HCT116 (cell line): Measurements from ENCODE around the gene COMMD4. TPM values are rescaled to one million over a fixed set of nuclear protein-coding genes. Genes with fewer than 3 reads are reported as not detected.
A peak's percentile ranks its signal among the peaks of the same experiment; 100 is the strongest.
"Not testable (repeated sequence)": the region's sequence is repeated elsewhere in the genome, so short reads cannot be mapped to it uniquely, and the experiment has no call there.

Experiments
- ATAC-seq: fragments of 200-7000 bp; cut with Tn5 transposase; 2 replicates; pipeline ENCODE4 v1.9.1; 2020; ENCODE audit warnings: mild to moderate bottlenecking, moderate library complexity
- BruUV-seq: library from RNA; stranded (reverse); fragments of 400-500 nt; replicated peaks from 2 replicates; lab custom pipeline; 2021; lab: Mats Ljungman, UMichigan
- CTCF ChIA-PET: fragments of 300-600 bp; sonication (Branson Sonifier 250); formaldehyde crosslinking; loops from one replicate; lab custom pipeline; 2021; ENCODE audit warnings: antibody characterized with exemption; lab: Charles Lee
- POLR2A ChIA-PET: fragments of 300-600, 350-600 bp; sonication (Branson Sonifier 250); formaldehyde crosslinking; loops from one replicate; lab custom pipeline; 2021; ENCODE audit warnings: antibody characterized with exemption; lab: Charles Lee
- RAD21 ChIA-PET, 2 experiments: fragments of 300-600 bp; sonication (Branson Sonifier 250); formaldehyde crosslinking; loops; one replicate each; lab custom pipeline; 2023; ENCODE audit warnings: low total read pairs in 2 of 2; ENCODE audit not compliant: uncharacterized antibody in 2 of 2, unreplicated experiment in 2 of 2, low non-redundant PET in 1 of 2; lab: Charles Lee
- DNase-seq: peaks from one replicate; pipeline ENCODE4 v3.0.0-alpha.2; 2010; ENCODE audit warnings: low read depth, low spot score
- H2AFZ ChIP-seq: fragments of 200-600 bp; shearing (Covaris generic), sonication (generic); 2 replicates; pipeline ENCODE4 v1.6.1; 2017; ENCODE audit warnings: low read depth, mixed run types, mixed read lengths, antibody characterized with exemption, low read length; ENCODE audit not compliant: poor library complexity, severe bottlenecking
- H3K27ac ChIP-seq: 2 replicates; pipeline ENCODE4 v1.5.1; 2012; ENCODE audit warnings: low read depth, low read length
- H3K27me3 ChIP-seq: fragments of 200-600 bp; sonication (generic); 2 replicates; pipeline ENCODE4 v1.6.1; 2016; ENCODE audit warnings: mixed run types, low read length, mixed read lengths; ENCODE audit not compliant: insufficient read depth
- H3K36me3 ChIP-seq, 2 experiments: fragments of 200-500 bp in 1 of 2; fragments of 200-600 bp in 1 of 2; sonication (Bioruptor generic) in 1 of 2; sonication (generic) in 1 of 2; 2 replicates each; pipeline versions ENCODE4 v1.5.1 to v1.6.1; 2014 to 2016; ENCODE audit warnings: low read length in 2 of 2, inconsistent platforms in 1 of 2, mixed read lengths in 1 of 2, mixed run types in 1 of 2; ENCODE audit not compliant: insufficient read depth in 2 of 2, control insufficient read depth in 1 of 2
- H3K4me1 ChIP-seq, 2 experiments: fragments of 200-600 bp in 1 of 2; sonication (generic) in 1 of 2; 2 replicates each; pipeline versions ENCODE4 v1.5.1 to v1.6.1; 2012 to 2017; ENCODE audit warnings: low read length in 2 of 2, inconsistent platforms in 1 of 2, mild to moderate bottlenecking in 1 of 2, mixed read lengths in 1 of 2, mixed run types in 1 of 2, moderate library complexity in 1 of 2; ENCODE audit not compliant: insufficient read depth in 2 of 2, control insufficient read depth in 1 of 2
- H3K4me2 ChIP-seq: fragments of 200-600 bp; sonication (generic); 2 replicates; pipeline ENCODE4 v1.6.1; 2017; ENCODE audit warnings: mixed run types, low read length, mixed read lengths
- H3K4me3 ChIP-seq, 2 experiments: fragments of 200-600 bp in 1 of 2; sonication (generic) in 1 of 2; replicated peaks in 1 of 2; 2 replicates each; pipeline ENCODE4 v1.5.1; 2011 to 2016; ENCODE audit warnings: low read length in 2 of 2, control low read depth in 1 of 2, low read depth in 1 of 2, mild to moderate bottlenecking in 1 of 2, mixed read lengths in 1 of 2, mixed run types in 1 of 2
- H3K79me2 ChIP-seq: fragments of 200-600 bp; sonication (generic); 2 replicates; pipeline ENCODE4 v1.6.1; 2017; ENCODE audit warnings: mild to moderate bottlenecking, mixed run types, low read length, moderate library complexity, mixed read lengths; ENCODE audit not compliant: insufficient read depth
- H3K9ac ChIP-seq: fragments of 200-600 bp; sonication (generic); 2 replicates; pipeline ENCODE4 v1.6.1; 2016; ENCODE audit warnings: low read length, mixed read lengths
- H3K9me2 ChIP-seq: fragments of 200-600 bp; sonication (generic), shearing (Covaris generic); 2 replicates; pipeline ENCODE4 v1.6.1; 2017; ENCODE audit warnings: mixed run types, mild to moderate bottlenecking, moderate library complexity; ENCODE audit not compliant: insufficient read depth
- H3K9me3 ChIP-seq, 2 experiments: fragments of 200-500 bp in 1 of 2; fragments of 200-600 bp in 1 of 2; sonication (Bioruptor generic) in 1 of 2; sonication (generic) in 1 of 2; 2 replicates each; pipeline ENCODE4 v1.6.1; 2014 to 2017; ENCODE audit warnings: low read length in 2 of 2, mixed read lengths in 2 of 2, inconsistent platforms in 1 of 2, low read depth in 1 of 2, mild to moderate bottlenecking in 1 of 2, mixed run types in 1 of 2, moderate library complexity in 1 of 2; ENCODE audit not compliant: control insufficient read depth in 1 of 2, insufficient read depth in 1 of 2
- H4K20me1 ChIP-seq: fragments of 200-600 bp; sonication (generic), shearing (Covaris generic); 2 replicates; pipeline ENCODE4 v1.6.1; 2017; ENCODE audit warnings: mixed run types, mild to moderate bottlenecking, moderate library complexity; ENCODE audit not compliant: insufficient read depth
- ATF3 ChIP-seq: IDR thresholded peaks from 2 replicates; pipeline ENCODE4 v1.6.1; 2012
- CEBPB ChIP-seq: IDR thresholded peaks from 2 replicates; pipeline ENCODE4 v1.6.1; 2012; ENCODE audit warnings: low read depth
- EGR1 ChIP-seq: IDR thresholded peaks from 2 replicates; pipeline ENCODE4 v1.6.1; 2012; ENCODE audit warnings: low read depth
- RAD21 ChIP-seq: IDR thresholded peaks from 2 replicates; pipeline ENCODE4 v1.6.1; 2012; ENCODE audit warnings: low read depth, mild to moderate bottlenecking
- ZNF274 ChIP-seq: fragments of 200-500 bp; sonication (Bioruptor generic); IDR thresholded peaks from 2 replicates; pipeline ENCODE4 v1.6.1; 2014; ENCODE audit warnings: mild to moderate bottlenecking, low read depth, low read length, inconsistent platforms
- intact Hi-C: fragments of 100-400 bp; cut with micrococcal nuclease; formaldehyde crosslinking; loops from 2 replicates; pipeline ENCODE4 v1.10.0; 2022
- total RNA-seq: library from RNA; stranded (reverse); gene quantifications from one replicate; pipeline ENCODE4 v1.2.1, GENCODE V29; 2021; ENCODE audit not compliant: unreplicated experiment

Gene COMMD4
- total RNA-seq, 1 experiment from 2014 or later = 141 TPM

GRCh38 chr15:75335705-75336355 lies at the start of gene COMMD4 (continued):
- TF ChIP-seq EGR1 (peak; percentile 31; the same call in 1 of the 2 replicates), RAD21 (no peak), ZNF274 (no peak), ATF3 (no peak), CEBPB (no peak)

- BruUV-seq, H3K4me2 ChIP-seq, H2AFZ ChIP-seq, H3K4me3 ChIP-seq, ATAC-seq, H3K9me3 ChIP-seq, H3K4me1 ChIP-seq, DNase-seq, H3K79me2 ChIP-seq, RAD21 ChIA-PET, intact Hi-C loops, H3K27ac ChIP-seq, H4K20me1 ChIP-seq, H3K9me2 ChIP-seq, H3K36me3 ChIP-seq, H3K9ac ChIP-seq, POLR2A ChIA-PET, CTCF ChIA-PET, H3K27me3 ChIP-seq: not testable (repeated sequence)
Measured at GRCh38 chr15:75293660-75294059, 42.2 kb upstream of the COMMD4 start.

GRCh38 chr15:75298541-75299310 lies 37.1 kb upstream of the COMMD4 start:
- H3K79me2 ChIP-seq, H4K20me1 ChIP-seq, BruUV-seq, H3K27ac ChIP-seq, intact Hi-C loops, H3K4me1 ChIP-seq, H3K9me3 ChIP-seq, H3K9me2 ChIP-seq, H3K36me3 ChIP-seq, DNase-seq, H3K27me3 ChIP-seq, H2AFZ ChIP-seq, H3K4me3 ChIP-seq, POLR2A ChIA-PET, H3K9ac ChIP-seq, RAD21 ChIA-PET: not testable (repeated sequence)
- H3K4me2 ChIP-seq = peak overlapping the region; percentile 35; the same call in 1 of the 2 replicates
- CTCF ChIA-PET = interaction anchor here (1.5 kb wide), 1 partner anchor 304 kb away, joined by 3 read pairs; no protein-coding TSS in a partner anchor
- ATAC-seq = peak; percentile 98
